GM11168 (cell line): Measurements from ENCODE around the gene CCDC85A.
"Not testable (repeated sequence)": the region's sequence is repeated elsewhere in the genome, so short reads cannot be mapped to it uniquely, and the experiment has no call there.

Experiments used
- in situ Hi-C: fragments of 300-500 bp; cut with MboI; formaldehyde crosslinking; loops from one replicate; pipeline ENCODE4 v1.12.0; 2022; ENCODE audit warnings: low sequenced_read_pairs; ENCODE audit not compliant: unreplicated experiment

CCDC85A gene

GRCh38 chr2:56183643-56184499 is at the start of gene CCDC85A:
CCDC85A (plus strand) TSS chr2:56183990; CDS start chr2:56184625, 635 bp downstream.
- in situ Hi-C loops: no loop called here

- in situ Hi-C loops: loop anchor here (25.0 kb wide), 1 partner anchor 398 kb away; no protein-coding TSS in a partner anchor
Observed at GRCh38 chr2:56134861-56135260, 48.9 kb upstream of the CCDC85A start.

- in situ Hi-C loops: loop anchor here (25.0 kb wide), 1 partner anchor 405 kb away; no protein-coding TSS in a partner anchor
Observed at GRCh38 chr2:56142497-56143061, 41.2 kb upstream of the CCDC85A start.

DNA sequence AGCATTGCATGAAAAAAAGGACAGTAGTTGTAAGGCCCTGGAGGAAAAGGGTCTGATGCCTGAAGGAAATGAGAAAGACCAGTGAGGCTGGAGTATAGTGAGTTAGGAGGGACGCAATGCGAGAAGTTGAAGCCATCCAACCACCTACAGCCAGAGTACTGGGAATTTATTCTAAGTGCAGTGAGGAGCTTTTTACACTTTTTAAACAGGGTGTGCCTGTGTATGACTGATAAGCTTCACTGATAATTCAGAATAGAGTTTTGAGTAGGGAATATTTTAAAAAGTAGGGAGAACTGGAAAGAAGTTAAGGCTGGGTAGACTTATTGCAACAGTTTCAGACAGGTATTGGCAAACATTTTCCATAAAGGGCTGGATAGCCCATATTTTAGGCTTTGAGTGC is 35.9 kb upstream of the CCDC85A start:
- in situ Hi-C loops: loop anchor here (25.0 kb wide), 1 partner anchor 411 kb away; no protein-coding TSS in a partner anchor

- in situ Hi-C loops: loop anchor here (25.0 kb wide), 1 partner anchor 412 kb away; no protein-coding TSS in a partner anchor
Observed at GRCh38 chr2:56148825-56149224, 35.0 kb upstream of the CCDC85A start.

- in situ Hi-C loops: no loop called here
Observed at GRCh38 chr2:56151841-56152240, 31.9 kb upstream of the CCDC85A start.

DNA sequence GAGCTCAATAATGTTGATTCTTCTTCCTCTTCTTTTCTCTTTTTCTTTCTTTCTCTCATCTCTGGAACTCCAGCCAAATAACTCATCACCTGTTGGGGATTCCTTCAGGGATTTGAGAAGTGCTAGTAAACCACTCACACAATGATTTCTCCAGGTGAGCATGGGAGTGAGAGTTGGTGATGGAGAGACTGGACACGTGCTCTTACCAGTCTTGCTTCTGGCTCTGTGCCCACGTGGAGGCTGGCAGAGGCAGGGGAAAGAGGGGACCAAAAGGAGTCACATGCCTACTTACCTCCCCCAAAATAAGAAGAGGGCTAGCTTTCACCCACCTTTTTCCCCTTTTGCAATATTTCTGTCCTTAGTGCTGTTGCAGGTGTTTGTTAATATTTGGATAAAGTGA is 28.6 kb upstream of the CCDC85A start:
- in situ Hi-C loops: no loop called here

DNA sequence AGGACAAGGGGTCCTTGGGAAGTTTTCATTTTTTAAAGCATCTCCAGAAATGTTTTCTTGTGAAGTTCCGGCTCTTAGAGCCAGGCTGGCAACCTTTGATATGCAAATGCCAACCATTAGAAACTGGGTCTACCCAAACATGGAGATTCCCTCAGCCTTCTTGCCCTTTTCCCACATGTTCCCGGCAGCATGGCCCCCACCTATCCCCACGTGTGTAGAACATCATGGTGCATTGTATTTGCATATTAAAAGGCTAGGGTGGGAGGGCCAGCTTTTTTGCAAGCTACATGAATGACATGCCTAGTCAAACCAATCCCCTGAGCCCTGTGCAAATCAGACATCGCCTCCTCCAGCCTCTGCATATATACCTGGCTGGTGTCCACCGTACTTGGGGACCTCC is 23.9 kb upstream of the CCDC85A start:
- in situ Hi-C loops: not testable (repeated sequence)

DNA sequence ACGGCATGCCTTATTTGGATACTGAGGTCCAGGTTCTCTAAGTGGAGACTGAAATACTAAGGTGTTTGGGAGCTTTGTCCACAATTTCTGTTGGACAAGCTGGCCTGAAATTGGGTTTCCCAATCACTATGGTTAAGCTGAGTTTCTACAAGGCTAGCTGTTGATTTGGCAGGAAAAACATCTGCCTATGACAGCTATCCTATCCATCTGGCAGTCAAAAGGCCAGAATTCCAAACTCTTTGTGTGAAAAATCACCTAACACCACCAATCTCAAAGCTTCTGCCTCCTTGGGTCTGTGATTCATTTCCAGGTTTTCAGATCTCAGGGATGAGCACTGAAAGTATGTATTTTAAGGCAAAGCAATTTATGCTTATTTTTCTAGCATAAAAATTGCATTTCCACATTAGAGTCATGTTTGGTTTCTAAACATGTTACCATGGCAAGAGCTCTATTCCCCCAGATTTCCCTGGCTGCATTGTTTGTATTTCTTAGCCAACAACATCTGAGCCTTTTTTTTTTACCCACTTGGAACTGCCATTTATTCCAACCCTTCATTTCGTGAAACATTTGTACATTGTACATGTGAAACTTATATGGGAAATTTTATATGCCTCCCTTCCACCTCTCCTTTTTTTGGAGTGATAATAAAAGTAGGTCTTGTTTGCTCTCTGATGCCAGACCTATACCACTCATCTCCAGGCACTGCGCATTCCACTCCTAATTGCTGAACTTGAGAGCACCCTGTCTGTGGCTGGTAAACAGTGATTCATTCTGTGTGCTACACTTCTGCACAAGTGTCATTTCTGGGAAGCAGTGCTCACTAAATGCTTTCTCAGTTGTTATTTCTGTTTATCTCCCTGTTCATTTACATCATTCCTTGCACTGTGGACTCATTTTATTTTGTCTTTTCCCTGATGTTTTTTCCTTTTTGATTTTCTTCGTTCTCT is 15.9 kb upstream of the CCDC85A start:
- in situ Hi-C loops: no loop called here

- in situ Hi-C loops: no loop called here
Observed at GRCh38 chr2:56169521-56169920, 14.3 kb upstream of the CCDC85A start.

DNA sequence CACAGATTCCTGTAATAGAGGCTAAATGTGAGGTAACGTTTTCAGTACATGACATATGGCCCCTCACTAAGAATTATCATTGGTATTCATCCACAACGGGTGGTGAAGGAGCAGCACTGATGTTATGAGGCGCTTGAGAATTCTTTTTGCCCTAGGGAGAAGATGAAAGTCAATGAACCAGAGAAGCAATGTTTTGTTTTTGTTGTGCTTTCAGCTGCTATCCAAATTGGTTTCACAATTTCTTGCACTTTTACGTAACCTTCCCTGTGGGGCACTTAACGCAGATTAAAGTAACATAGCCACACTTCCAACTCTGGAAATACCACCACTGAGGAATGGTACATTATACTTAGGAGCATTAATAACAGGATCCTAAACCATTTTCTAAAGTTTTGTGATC is 13.3 kb upstream of the CCDC85A start:
- in situ Hi-C loops: no loop called here

- in situ Hi-C loops: no loop called here
Observed at GRCh38 chr2:56170988-56171387, 12.8 kb upstream of the CCDC85A start.

DNA sequence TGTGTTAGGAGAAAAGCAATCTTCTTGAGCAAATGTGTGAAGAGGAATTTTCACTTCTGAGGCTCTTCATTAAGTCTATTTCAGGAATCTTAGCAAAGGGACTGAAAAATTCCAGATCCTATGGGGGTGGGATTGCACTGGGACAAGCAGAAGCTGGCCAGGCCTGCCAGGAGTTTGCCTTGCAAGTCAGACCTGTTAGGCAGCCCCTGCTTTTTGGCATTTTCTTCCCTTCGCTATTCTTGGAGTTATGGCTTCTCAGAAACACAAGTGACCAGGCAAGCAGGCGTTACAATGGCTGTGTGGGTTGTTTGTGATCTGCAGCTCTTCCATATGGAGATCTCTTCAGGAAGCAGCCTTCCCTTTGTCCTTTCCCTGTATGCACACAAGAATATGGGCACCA is 8.0 kb upstream of the CCDC85A start:
- in situ Hi-C loops: no loop called here

- in situ Hi-C loops: no loop called here
Observed at GRCh38 chr2:56177420-56178220, 6.2 kb upstream of the CCDC85A start.

DNA sequence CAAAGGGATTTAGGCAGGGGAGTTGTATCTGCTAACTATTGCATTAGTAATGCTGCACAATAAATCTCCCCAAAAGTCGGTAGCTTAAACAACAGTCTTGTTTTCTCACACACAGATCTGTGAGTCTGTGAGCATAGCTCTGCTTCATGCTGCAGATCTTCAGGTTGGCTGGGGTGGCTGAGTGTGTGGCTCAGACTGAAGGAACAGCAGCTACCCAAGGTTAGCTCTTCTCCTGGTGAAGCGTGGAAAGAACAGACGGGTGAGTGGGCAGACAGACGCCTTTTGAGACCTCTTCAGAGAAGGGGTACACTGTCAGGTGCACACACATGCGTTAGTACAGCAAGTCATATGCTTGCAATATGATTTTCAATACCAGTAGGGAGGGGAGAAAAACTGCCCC is 3.9 kb upstream of the CCDC85A start:
- in situ Hi-C loops: no loop called here

GRCh38 chr2:56182420-56182819 is 1.4 kb upstream of the CCDC85A start:
- in situ Hi-C loops: no loop called here

DNA sequence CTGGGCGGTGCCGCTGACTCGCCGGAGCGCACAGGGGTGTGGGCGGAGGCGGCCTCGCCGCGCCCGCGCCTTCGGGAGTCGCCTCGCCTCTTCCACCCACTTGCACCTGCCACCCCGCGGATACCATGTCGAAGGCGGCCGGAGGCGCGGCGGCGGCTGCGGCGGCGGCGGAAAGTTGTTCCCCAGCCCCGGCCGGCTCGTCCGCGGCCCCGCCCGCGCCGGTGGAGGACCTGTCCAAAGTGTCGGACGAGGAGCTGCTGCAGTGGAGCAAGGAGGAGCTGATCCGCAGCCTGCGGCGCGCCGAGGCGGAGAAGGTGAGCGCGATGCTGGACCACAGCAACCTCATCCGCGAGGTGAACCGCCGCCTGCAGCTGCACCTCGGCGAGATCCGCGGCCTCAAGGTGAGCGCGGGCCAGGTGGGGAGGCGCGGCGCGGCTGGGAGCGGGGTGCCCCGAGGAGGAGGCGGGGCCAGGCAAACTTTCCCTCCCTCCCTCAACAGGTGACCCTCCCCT is 766 bp downstream of the CCDC85A start:
- in situ Hi-C loops: no loop called here

DNA sequence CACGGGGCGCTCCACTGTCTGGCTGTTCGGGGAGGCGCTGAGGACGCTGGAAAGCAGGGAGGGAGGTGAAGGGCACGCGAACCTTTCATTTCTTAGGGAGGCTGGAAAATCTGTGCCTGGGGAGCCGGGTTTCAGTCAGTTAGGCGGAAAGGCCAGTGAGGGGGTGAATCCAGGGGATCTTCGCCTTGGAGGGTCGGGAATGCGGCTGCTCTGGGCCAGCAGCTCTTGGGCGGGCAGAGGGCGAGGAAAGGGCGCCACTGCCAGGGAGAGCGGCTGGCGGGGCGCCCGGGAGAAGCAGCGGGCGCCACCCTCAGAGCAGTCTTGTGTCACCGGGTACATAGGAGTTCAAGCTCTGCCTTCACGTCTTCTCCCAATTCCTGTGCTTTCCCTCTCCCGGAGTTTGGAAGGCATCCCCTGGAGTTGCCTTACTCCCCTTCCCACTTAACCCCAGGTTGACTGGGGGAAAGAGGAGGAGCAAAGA is 1.4 kb downstream of the CCDC85A start:
- in situ Hi-C loops: no loop called here

- in situ Hi-C loops: no loop called here
Observed at GRCh38 chr2:56185582-56186046, 1.8 kb downstream of the CCDC85A start.
